Neural cell (in vitro differentiated cells): ENCODE results near the gene BIRC2.

Experiments used
- CTCF ChIP-seq: fragments of 450-650 bp; IDR thresholded peaks from 2 replicates; pipeline ENCODE4 v1.5.1; 2014; ENCODE audit warnings: antibody characterized with exemption, mild to moderate bottlenecking, moderate library complexity; ENCODE audit not compliant: poor library complexity, severe bottlenecking
- EZH2 ChIP-seq: fragments of 200-600, 300-800 bp; shearing (Covaris generic), sonication (generic); IDR thresholded peaks from 2 replicates; pipeline ENCODE4 v1.6.1; 2014; ENCODE audit warnings: antibody characterized with exemption, low read length, borderline replicate concordance, mild to moderate bottlenecking; ENCODE audit not compliant: insufficient read depth, poor library complexity, severe bottlenecking
- MXI1 ChIP-seq: fragments of 450-650 bp; conservative IDR thresholded peaks from 2 replicates; pipeline ENCODE4 v1.6.1; 2014; ENCODE audit warnings: antibody characterized with exemption, mild to moderate bottlenecking; ENCODE audit not compliant: poor library complexity, severe bottlenecking
- POLR2AphosphoS5 ChIP-seq: IDR thresholded peaks from 2 replicates; pipeline ENCODE4 v1.6.1; 2012
- REST ChIP-seq: IDR thresholded peaks from 2 replicates; pipeline ENCODE4 v1.6.1; 2012; ENCODE audit warnings: borderline replicate concordance
- SMC3 ChIP-seq: fragments of 450-650 bp; conservative IDR thresholded peaks from 2 replicates; pipeline ENCODE4 v1.6.1; 2014; ENCODE audit warnings: antibody characterized with exemption, mild to moderate bottlenecking, moderate library complexity; ENCODE audit not compliant: poor library complexity
- TAF1 ChIP-seq: IDR thresholded peaks from 2 replicates; pipeline ENCODE4 v1.6.1; 2012; ENCODE audit warnings: low read depth

GRCh38 chr11:102411142-102411541 is 64.1 kb downstream of the BIRC2 start:
- TF ChIP-seq MXI1: no peak
- TF ChIP-seq CTCF: no peak
- TF ChIP-seq REST: no peak
- no peak for TF ChIP-seq TAF1
- no peak for TF ChIP-seq SMC3
- TF ChIP-seq EZH2: no peak
- no peak for TF ChIP-seq POLR2AphosphoS5
